ENCODE data around the gene CASK.

The CASK gene

DNA sequence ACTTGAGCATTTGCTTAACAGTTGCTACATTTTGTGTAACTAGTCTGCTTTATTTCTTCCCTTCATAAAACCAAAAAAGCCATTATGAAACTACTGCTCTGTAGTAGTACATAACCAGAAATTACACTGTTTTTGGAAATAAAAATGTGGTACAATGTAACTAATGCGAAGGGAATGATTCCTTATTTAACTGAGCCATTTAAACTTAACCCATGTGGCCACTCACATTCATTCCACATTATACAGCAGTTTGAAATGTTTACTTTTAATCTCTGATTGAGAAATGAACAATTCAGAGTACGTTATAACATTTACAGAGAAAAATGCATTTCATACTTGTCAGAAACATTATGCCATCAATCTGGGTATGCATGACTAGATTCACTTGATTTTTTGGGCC, 382.0 kb downstream of the CASK start:
- no peak for DNase-seq (ENCODE audit: low read depth)
- no peak overlapping the region for H3K4me3 ChIP-seq (ENCODE audit: low read depth, low read length)
- TF ChIP-seq, protein P1, sequence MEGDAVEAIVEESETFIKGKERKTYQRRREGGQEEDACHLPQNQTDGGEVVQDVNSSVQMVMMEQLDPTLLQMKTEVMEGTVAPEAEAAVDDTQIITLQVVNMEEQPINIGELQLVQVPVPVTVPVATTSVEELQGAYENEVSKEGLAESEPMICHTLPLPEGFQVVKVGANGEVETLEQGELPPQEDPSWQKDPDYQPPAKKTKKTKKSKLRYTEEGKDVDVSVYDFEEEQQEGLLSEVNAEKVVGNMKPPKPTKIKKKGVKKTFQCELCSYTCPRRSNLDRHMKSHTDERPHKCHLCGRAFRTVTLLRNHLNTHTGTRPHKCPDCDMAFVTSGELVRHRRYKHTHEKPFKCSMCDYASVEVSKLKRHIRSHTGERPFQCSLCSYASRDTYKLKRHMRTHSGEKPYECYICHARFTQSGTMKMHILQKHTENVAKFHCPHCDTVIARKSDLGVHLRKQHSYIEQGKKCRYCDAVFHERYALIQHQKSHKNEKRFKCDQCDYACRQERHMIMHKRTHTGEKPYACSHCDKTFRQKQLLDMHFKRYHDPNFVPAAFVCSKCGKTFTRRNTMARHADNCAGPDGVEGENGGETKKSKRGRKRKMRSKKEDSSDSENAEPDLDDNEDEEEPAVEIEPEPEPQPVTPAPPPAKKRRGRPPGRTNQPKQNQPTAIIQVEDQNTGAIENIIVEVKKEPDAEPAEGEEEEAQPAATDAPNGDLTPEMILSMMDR (IDR thresholded peaks at IDR 0.05; ENCODE audit: low read depth, low read length, missing control alignments): no peak

DNA sequence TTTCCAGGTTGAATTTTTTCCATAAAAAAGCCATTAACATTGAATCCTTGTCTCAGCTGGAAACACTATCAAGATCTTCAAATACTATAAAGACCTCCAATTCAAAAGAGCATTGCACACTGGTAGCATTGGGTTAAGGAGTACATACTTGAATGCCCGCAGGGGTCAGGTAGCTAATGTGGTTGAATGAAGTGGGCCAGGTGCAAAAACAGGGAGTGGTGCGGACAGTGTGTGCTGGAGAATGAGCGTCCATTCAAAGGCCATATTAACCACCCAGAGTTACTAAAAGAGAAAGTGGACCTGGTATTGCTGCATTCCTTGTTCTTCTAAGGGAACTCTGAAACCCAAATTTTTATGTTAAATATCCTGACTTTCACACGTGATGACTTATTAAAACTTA, 384.6 kb downstream of the CASK start:
- no peak for DNase-seq (ENCODE audit: low read depth)
- TF ChIP-seq, protein P1 (IDR thresholded peaks at IDR 0.05; ENCODE audit: low read depth, low read length, missing control alignments): no peak
- no peak overlapping the region for H3K4me3 ChIP-seq (ENCODE audit: low read depth, low read length)

DNA sequence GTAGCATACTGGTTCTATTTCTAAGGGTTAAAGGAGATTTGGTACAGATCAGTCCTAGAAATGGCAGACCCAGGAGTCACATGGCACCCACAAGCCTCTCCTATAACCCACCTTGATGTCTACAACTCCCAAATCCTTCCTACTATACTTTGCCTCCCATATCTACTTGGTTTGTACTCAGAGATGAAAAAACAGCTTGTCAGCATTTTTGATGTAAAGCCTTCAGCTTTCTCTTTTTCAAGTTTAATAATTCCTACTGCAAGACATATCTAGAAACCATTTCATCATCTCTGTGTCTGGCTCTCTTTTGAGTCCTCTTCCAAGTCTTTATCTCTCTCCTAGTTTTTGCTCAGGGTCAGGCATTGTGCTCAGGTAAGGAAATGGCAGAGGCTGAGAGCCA, 393.3 kb downstream of the CASK start:
- DNase-seq (ENCODE audit: low read depth): no peak
- H3K4me3 ChIP-seq (ENCODE audit: low read depth, low read length): no peak overlapping the region
- TF ChIP-seq, protein P1 (IDR thresholded peaks at IDR 0.05; ENCODE audit: low read depth, low read length, missing control alignments): no peak

DNA sequence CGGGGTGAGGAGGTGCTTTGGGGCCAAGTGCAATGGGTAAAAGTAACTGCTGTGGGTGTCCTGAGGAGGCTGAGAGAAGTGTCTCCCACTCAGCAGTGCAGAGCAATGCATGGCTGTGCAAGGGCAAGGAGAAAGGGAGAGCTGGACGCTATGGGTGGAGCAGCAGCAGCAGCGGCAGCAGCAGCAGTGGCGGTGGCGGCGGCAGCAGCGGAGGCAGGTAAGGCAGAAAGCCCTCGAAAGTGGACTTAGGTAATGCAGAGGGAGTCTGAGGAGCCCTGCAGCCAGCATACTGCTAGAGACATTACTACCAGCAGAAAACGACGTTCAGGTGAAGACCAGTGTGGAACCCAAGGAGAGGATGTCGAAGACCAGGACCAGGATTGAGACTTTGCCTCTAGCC, 394.1 kb downstream of the CASK start:
- no peak overlapping the region for H3K4me3 ChIP-seq (ENCODE audit: low read depth, low read length)
- no peak for DNase-seq (ENCODE audit: low read depth)
- TF ChIP-seq, protein P1 (IDR thresholded peaks at IDR 0.05; ENCODE audit: low read depth, low read length, missing control alignments): no peak

DNA sequence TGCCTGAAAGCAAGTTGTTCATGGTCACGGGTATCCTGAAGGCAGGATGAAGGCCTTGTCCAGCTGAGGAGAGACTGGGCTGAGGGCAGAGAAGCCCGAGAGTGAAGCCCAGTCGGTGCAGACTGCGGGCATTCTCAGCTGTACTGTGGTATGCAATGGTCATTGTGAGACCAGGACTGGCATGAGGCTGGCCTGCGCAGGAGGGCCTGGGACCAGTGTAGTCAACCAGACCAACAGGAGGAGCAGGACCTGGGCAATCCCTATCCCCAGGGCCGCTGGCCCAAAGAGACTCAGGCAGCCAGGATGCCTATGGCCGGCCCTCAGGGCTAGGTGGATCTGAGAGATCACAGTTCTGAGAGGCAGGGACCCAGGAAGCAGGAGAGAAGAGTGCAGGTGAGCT, 394.6 kb downstream of the CASK start:
- no peak for DNase-seq (ENCODE audit: low read depth)
- TF ChIP-seq, protein P1 (IDR thresholded peaks at IDR 0.05; ENCODE audit: low read depth, low read length, missing control alignments): no peak
- H3K4me3 ChIP-seq (ENCODE audit: low read depth, low read length): no peak overlapping the region

DNA sequence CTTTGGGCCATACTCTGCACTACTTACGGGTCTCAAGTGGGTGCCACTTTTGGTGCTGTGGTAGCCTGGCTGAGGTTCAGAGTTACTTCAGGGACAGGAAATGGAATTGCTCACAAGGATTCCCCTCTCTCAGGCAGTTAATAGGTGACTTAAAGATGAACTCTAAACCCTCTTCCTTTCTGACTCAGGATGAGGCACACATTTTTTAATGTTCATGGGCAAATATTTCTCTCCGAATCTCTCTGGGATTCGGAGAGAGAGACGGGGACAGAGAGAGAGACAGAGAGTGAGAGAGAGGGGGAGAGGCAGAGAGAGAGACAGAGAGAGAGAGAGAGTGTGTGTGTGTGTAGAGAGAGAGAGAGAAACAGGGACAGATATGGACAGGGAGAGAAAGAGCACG, 396.4 kb downstream of the CASK start:
- TF ChIP-seq, protein P1 (IDR thresholded peaks at IDR 0.05; ENCODE audit: low read depth, low read length, missing control alignments): no peak
- DNase-seq (ENCODE audit: low read depth): no peak
- H3K4me3 ChIP-seq (ENCODE audit: low read depth, low read length): no peak overlapping the region

DNA sequence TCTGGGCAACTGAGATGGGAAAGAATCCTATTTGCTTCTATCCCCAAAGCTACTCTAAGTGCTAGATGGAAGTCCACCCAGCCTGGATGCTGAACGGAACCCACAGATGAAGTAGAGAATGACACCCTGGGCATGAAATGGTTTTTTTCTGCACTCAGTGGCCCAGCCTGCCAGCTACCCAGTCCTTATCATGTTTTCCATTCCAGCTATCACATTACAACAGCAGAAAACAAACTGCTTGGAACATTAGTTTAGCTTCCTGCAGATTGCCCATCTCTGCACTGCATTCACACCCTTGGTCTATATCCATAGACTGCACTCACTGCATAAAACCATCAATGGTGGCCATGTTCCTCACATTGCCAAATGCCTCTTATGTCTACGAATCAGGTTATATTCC, 397.1 kb downstream of the CASK start:
- TF ChIP-seq, protein P1 (IDR thresholded peaks at IDR 0.05; ENCODE audit: low read depth, low read length, missing control alignments): no peak
- no peak for DNase-seq (ENCODE audit: low read depth)
- no peak overlapping the region for H3K4me3 ChIP-seq (ENCODE audit: low read depth, low read length)

Data from GM12864 (cell line).